GM18520 (cell line): ENCODE results near the gene RPS4Y2.

Experiments
- ATAC-seq: cut with Tn5 transposase; IDR thresholded peaks from one replicate; pipeline ENCODE4 v1.9.1; 2021; ENCODE audit not compliant: unreplicated experiment

The RPS4Y2 gene

DNA sequence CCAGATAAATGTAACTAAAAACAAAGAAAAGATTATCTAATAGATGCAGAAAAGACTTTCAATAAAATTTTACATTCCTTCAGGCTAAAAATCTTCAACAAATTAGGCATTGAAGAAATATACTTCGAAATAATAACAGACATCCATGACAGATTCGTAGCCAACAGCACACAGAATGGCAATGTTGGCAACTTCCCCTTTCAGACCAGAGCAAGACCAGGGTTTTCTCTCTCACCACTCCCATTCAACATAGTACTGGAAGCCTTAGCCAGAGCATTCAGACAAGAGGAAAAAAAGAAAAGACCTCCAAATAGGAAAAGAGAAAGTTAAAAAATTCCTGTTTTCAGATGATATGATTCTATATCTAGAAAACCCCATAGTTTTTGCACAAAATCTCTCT is 61.2 kb downstream of the RPS4Y2 start:
- no peak for ATAC-seq
